WTC11 (cell line): Measurements from ENCODE around the gene NANOG. TPM values are rescaled to one million over a fixed set of nuclear protein-coding genes. Genes with fewer than 3 reads are reported as not detected.

Experiments
- ATAC-seq: fragments of 200-7000 bp; cut with Tn5 transposase; 2 replicates; pipeline ENCODE4 v1.10.0; 2021; ENCODE audit warnings: mild to moderate bottlenecking, moderate library complexity
- CTCF ChIA-PET: fragments of 300-600 bp; sonication (Branson Sonifier 250); formaldehyde crosslinking; loops from one replicate; lab custom pipeline; 2021; ENCODE audit warnings: antibody characterized with exemption; lab: Charles Lee
- POLR2A ChIA-PET: fragments of 350-600 bp; sonication (Branson Sonifier 250); formaldehyde crosslinking; loops from one replicate; lab custom pipeline; 2021; ENCODE audit warnings: antibody characterized with exemption; lab: Charles Lee
- DNase-seq: peaks from one replicate; pipeline ENCODE4 v3.0.0; 2021; ENCODE audit warnings: low spot score
- H3K27ac Mint-ChIP-seq: 2 replicates; pipeline ENCODE4 v1.8.0; 2021; ENCODE audit warnings: mixed read lengths
- H3K27me3 Mint-ChIP-seq: 2 replicates; pipeline ENCODE4 v1.8.0; 2021; ENCODE audit warnings: low read depth, mild to moderate bottlenecking, moderate library complexity, mixed read lengths
- H3K36me3 Mint-ChIP-seq: 2 replicates; pipeline ENCODE4 v1.8.0; 2021; ENCODE audit warnings: mixed read lengths
- H3K4me1 Mint-ChIP-seq: 2 replicates; pipeline ENCODE4 v1.8.0; 2022; ENCODE audit warnings: mixed read lengths
- H3K4me3 Mint-ChIP-seq: 2 replicates; pipeline ENCODE4 v1.8.0; 2021; ENCODE audit warnings: mild to moderate bottlenecking, moderate library complexity, mixed read lengths
- H3K9me3 Mint-ChIP-seq: 2 replicates; pipeline ENCODE4 v1.8.0; 2021; ENCODE audit warnings: mixed read lengths
- AR ChIP-seq: fragments of 250-450 bp; sonication (Bioruptor Pico); IDR thresholded peaks from 2 replicates; pipeline ENCODE4 v1.9.0; 2021; ENCODE audit warnings: mild to moderate bottlenecking
- ATF1 ChIP-seq: sonication (generic); formaldehyde crosslinking; IDR thresholded peaks from 2 replicates; pipeline ENCODE4 v1.8.1; 2023; ENCODE audit warnings: mild to moderate bottlenecking, moderate library complexity, missing genetic modification reagents
- ATF6 ChIP-seq: sonication (generic); formaldehyde crosslinking; IDR thresholded peaks from 2 replicates; pipeline ENCODE4 v1.8.1; 2023; ENCODE audit warnings: mild to moderate bottlenecking, missing genetic modification reagents
- CTCF ChIP-seq: fragments of 200-600 bp; IDR thresholded peaks from 2 replicates; pipeline ENCODE4 v1.8.0; 2022; ENCODE audit warnings: antibody characterized with exemption
- EMX1 ChIP-seq: fragments of 250-450 bp; sonication (Bioruptor Pico); IDR thresholded peaks from 2 replicates; pipeline ENCODE4 v1.8.0; 2021; ENCODE audit warnings: mild to moderate bottlenecking
- ERG ChIP-seq: fragments of 250-450 bp; sonication (Bioruptor Pico); IDR thresholded peaks from 2 replicates; pipeline ENCODE4 v1.8.0; 2021; ENCODE audit warnings: mild to moderate bottlenecking
- ETV6 ChIP-seq: sonication (generic); formaldehyde crosslinking; IDR thresholded peaks from 2 replicates; pipeline ENCODE4 v1.8.1; 2022; ENCODE audit warnings: mild to moderate bottlenecking, missing genetic modification reagents
- FOXK1 ChIP-seq: sonication (generic); formaldehyde crosslinking; IDR thresholded peaks from 2 replicates; pipeline ENCODE4 v1.8.0; 2022; ENCODE audit warnings: mild to moderate bottlenecking, moderate library complexity, missing genetic modification reagents
- FOXP1 ChIP-seq: sonication (generic); formaldehyde crosslinking; IDR thresholded peaks from 2 replicates; pipeline ENCODE4 v1.8.0; 2022; ENCODE audit warnings: missing genetic modification reagents, mild to moderate bottlenecking, moderate library complexity, borderline replicate concordance
- JAZF1 ChIP-seq: fragments of 250-450 bp; sonication (Bioruptor Pico); IDR thresholded peaks from 2 replicates; pipeline ENCODE4 v1.9.0; 2021; ENCODE audit warnings: moderate library complexity, mild to moderate bottlenecking, inconsistent platforms
- JUN ChIP-seq: sonication (generic); formaldehyde crosslinking; IDR thresholded peaks from 2 replicates; pipeline ENCODE4 v1.8.0; 2023; ENCODE audit warnings: mild to moderate bottlenecking, missing genetic modification reagents
- KAT7 ChIP-seq: sonication (generic); formaldehyde crosslinking; IDR thresholded peaks from 2 replicates; pipeline ENCODE4 v1.8.1; 2023; ENCODE audit warnings: missing genetic modification reagents, mild to moderate bottlenecking, borderline replicate concordance
- NFE2L1 ChIP-seq: sonication (generic); formaldehyde crosslinking; IDR thresholded peaks from 2 replicates; pipeline ENCODE4 v1.8.1; 2023; ENCODE audit warnings: missing genetic modification reagents
- NR3C1 ChIP-seq: sonication (generic); formaldehyde crosslinking; conservative IDR thresholded peaks from 2 replicates; pipeline ENCODE4 v1.8.1; 2023; ENCODE audit warnings: low read depth, mild to moderate bottlenecking, missing genetic modification reagents
- PRDM15 ChIP-seq: sonication (generic); formaldehyde crosslinking; IDR thresholded peaks from 2 replicates; pipeline ENCODE4 v1.8.0; 2022; ENCODE audit warnings: missing genetic modification reagents
- SMAD3 ChIP-seq: sonication (generic); formaldehyde crosslinking; IDR thresholded peaks from 2 replicates; pipeline ENCODE4 v1.8.0; 2022; ENCODE audit warnings: missing genetic modification reagents, mild to moderate bottlenecking, borderline replicate concordance
- SMAD4 ChIP-seq: sonication (generic); formaldehyde crosslinking; IDR thresholded peaks from 2 replicates; pipeline ENCODE4 v1.8.0; 2022; ENCODE audit warnings: mild to moderate bottlenecking, missing genetic modification reagents
- SOX15 ChIP-seq: fragments of 250-450 bp; sonication (Bioruptor Pico); IDR thresholded peaks from 2 replicates; pipeline ENCODE4 v1.9.0; 2021; ENCODE audit warnings: mild to moderate bottlenecking
- TCF7 ChIP-seq: sonication (generic); formaldehyde crosslinking; IDR thresholded peaks from 2 replicates; pipeline ENCODE4 v1.8.0; 2022; ENCODE audit warnings: mild to moderate bottlenecking, low read depth, missing genetic modification reagents, moderate library complexity
- TP53 ChIP-seq: sonication (generic); formaldehyde crosslinking; IDR thresholded peaks from 2 replicates; pipeline ENCODE4 v1.8.1; 2023; ENCODE audit warnings: mild to moderate bottlenecking, missing genetic modification reagents
- ZNF232 ChIP-seq: sonication (generic); formaldehyde crosslinking; IDR thresholded peaks from 2 replicates; pipeline ENCODE4 v1.8.0; 2022; ENCODE audit warnings: mild to moderate bottlenecking, missing genetic modification reagents
- ZNF263 ChIP-seq: sonication (generic); formaldehyde crosslinking; IDR thresholded peaks from 2 replicates; pipeline ENCODE4 v1.8.1; 2022; ENCODE audit warnings: low read depth, mild to moderate bottlenecking, moderate library complexity, missing genetic modification reagents
- ZNF281 ChIP-seq: sonication (generic); formaldehyde crosslinking; IDR thresholded peaks from 2 replicates; pipeline ENCODE4 v1.8.0; 2023; ENCODE audit warnings: mild to moderate bottlenecking, missing genetic modification reagents
- ZNF671 ChIP-seq: fragments of 250-450 bp; sonication (Bioruptor Pico); IDR thresholded peaks from 2 replicates; pipeline ENCODE4 v1.8.0; 2021; ENCODE audit warnings: mild to moderate bottlenecking
- total RNA-seq: library from RNA; stranded (reverse); gene quantifications from 3 replicates; pipeline ENCODE4 v1.2.3, GENCODE V29; 2021

Gene NANOG
- total RNA-seq, 1 experiment from 2014 or later: 387 TPM

GRCh38 chr12:7835116-7835515 is 45.9 kb downstream of the NANOG start (continued):
- TF ChIP-seq NR3C1 (CRISPR knock-in tag): no peak
- TF ChIP-seq KAT7 (CRISPR knock-in tag): no peak
- no peak for TF ChIP-seq ZNF263 (CRISPR knock-in tag)
- no peak for TF ChIP-seq TP53
- TF ChIP-seq EMX1 (CRISPR knock-in tag): no peak
- TF ChIP-seq CTCF: no peak
- TF ChIP-seq JUN (CRISPR knock-in tag): no peak
- TF ChIP-seq SMAD4 (CRISPR knock-in tag): no peak
- no peak for TF ChIP-seq ETV6 (CRISPR knock-in tag)
- no peak for TF ChIP-seq ERG (CRISPR knock-in tag)
- TF ChIP-seq AR (CRISPR knock-in tag): no peak
- TF ChIP-seq, all 79 proteins: peak for 0

- Mint-ChIP-seq H3K27me3 (no peaks in the 10 kb centered on the region), H3K4me3 (no peak overlapping the region), H3K9me3 (no peaks in the 10 kb centered on the region)
Observed at GRCh38 chr12:7835766-7836165, 46.6 kb downstream of the NANOG start.

More at GRCh38 chr12:7835766-7836165, 46.6 kb downstream of the NANOG start:
- peaks cover 35% of the 10 kb centered on the region for H3K4me1 Mint-ChIP-seq
- no peak for TF ChIP-seq FOXK1 (CRISPR knock-in tag)
- TF ChIP-seq ETV6 (CRISPR knock-in tag): no peak
- no peak for TF ChIP-seq FOXP1 (CRISPR knock-in tag)
- TF ChIP-seq EMX1 (CRISPR knock-in tag): no peak
- no peak for TF ChIP-seq JAZF1
- TF ChIP-seq ATF6 (CRISPR knock-in tag): no peak
- no peak for TF ChIP-seq ZNF281 (CRISPR knock-in tag)
- no peak for TF ChIP-seq NR3C1 (CRISPR knock-in tag)
- no peak for TF ChIP-seq ATF1 (CRISPR knock-in tag)
- TF ChIP-seq TCF7 (CRISPR knock-in tag): no peak
- TF ChIP-seq NFE2L1: no peak
- TF ChIP-seq ZNF232 (CRISPR knock-in tag): no peak
- TF ChIP-seq SOX15 (CRISPR knock-in tag): no peak
- TF ChIP-seq PRDM15 (CRISPR knock-in tag): no peak
- TF ChIP-seq ZNF671 (CRISPR knock-in tag): no peak
- TF ChIP-seq SMAD3 (CRISPR knock-in tag): no peak
- no peak for TF ChIP-seq JUN (CRISPR knock-in tag)
- ChIA-PET CTCF (no interaction called here), POLR2A (interaction anchor here (0.6 kb wide), 1 partner anchor 247 kb away, joined by 3 read pairs; no protein-coding TSS in a partner anchor)
- no peak for ATAC-seq
- DNase-seq: no peak
- H3K36me3 Mint-ChIP-seq: no peaks in the 10 kb centered on the region
- H3K27ac Mint-ChIP-seq: peak overlapping the region; percentile 70
